Activated CD4-positive, alpha-beta T cell treated with anti-CD3 and anti-CD28 coated beads for 4 hours (primary cell): Measurements from ENCODE around the gene SIPA1L2.

Experiments used
- DNase-seq, 2 donors: peaks; one replicate each; pipeline ENCODE4 v3.0.0-alpha.2; 2020

Gene SIPA1L2

GRCh38 chr1:232648316-232648715 lies 18.4 kb upstream of the SIPA1L2 start:
- no peak for DNase-seq

GRCh38 chr1:232644209-232644608 lies 14.3 kb upstream of the SIPA1L2 start:
- no peak for DNase-seq

GRCh38 chr1:232643251-232643650 lies 13.3 kb upstream of the SIPA1L2 start:
- DNase-seq, result no peak

- DNase-seq, result no peak
Measured at GRCh38 chr1:232641507-232641906, 11.6 kb upstream of the SIPA1L2 start.

- DNase-seq, result no peak
Measured at GRCh38 chr1:232636799-232637198, 6.9 kb upstream of the SIPA1L2 start.

GRCh38 chr1:232635778-232636356 lies 5.9 kb upstream of the SIPA1L2 start:
- no peak for DNase-seq

GRCh38 chr1:232635279-232635678 lies 5.3 kb upstream of the SIPA1L2 start:
- DNase-seq, result no peak

GRCh38 chr1:232634096-232634495 lies 4.2 kb upstream of the SIPA1L2 start:
- DNase-seq, result no peak

GRCh38 chr1:232630894-232631195 lies 912 bp upstream of the SIPA1L2 start:
- peak; percentile 50 to 57 for DNase-seq

GRCh38 chr1:232629250-232630046 lies 485 bp downstream of the SIPA1L2 start:
- DNase-seq, result peak in 1 of 2 donors; percentile 20

- peak; percentile 3 to 8 for DNase-seq
Measured at GRCh38 chr1:232628335-232629249, 1.3 kb downstream of the SIPA1L2 start.

GRCh38 chr1:232627645-232628334 lies 2.1 kb downstream of the SIPA1L2 start:
- peak in 1 of 2 donors; percentile 24 for DNase-seq

- DNase-seq, result no peak
Measured at GRCh38 chr1:232627171-232627570, 2.8 kb downstream of the SIPA1L2 start.

- DNase-seq, result no peak
Measured at GRCh38 chr1:232626452-232626851, 3.5 kb downstream of the SIPA1L2 start.

- no peak for DNase-seq
Measured at GRCh38 chr1:232625319-232625868, 4.5 kb downstream of the SIPA1L2 start.

GRCh38 chr1:232624546-232625281 lies 5.2 kb downstream of the SIPA1L2 start:
- DNase-seq, result no peak

GRCh38 chr1:232622981-232623380 lies 7.0 kb downstream of the SIPA1L2 start:
- no peak for DNase-seq

- no peak for DNase-seq
Measured at GRCh38 chr1:232622378-232622777, 7.6 kb downstream of the SIPA1L2 start.

GRCh38 chr1:232621050-232621449 lies 8.9 kb downstream of the SIPA1L2 start:
- no peak for DNase-seq

- DNase-seq, result no peak
Measured at GRCh38 chr1:232620356-232620969, 9.5 kb downstream of the SIPA1L2 start.

- no peak for DNase-seq
Measured at GRCh38 chr1:232617237-232617636, 12.7 kb downstream of the SIPA1L2 start.
